HepG2 (cell line): Measurements from ENCODE around the gene LTA. TPM values are rescaled to one million over a fixed set of nuclear protein-coding genes. Genes with fewer than 3 reads are reported as not detected.

Experiments
- CHD2 ChIP-seq: IDR thresholded peaks from 2 replicates; pipeline ENCODE4 v1.6.1; 2011; ENCODE audit warnings: low read depth, low read length, improper control_type of control experiment
- DR1 ChIP-seq: sonication (generic); formaldehyde crosslinking; IDR thresholded peaks from 2 replicates; pipeline ENCODE4 v1.8.0; 2021; ENCODE audit warnings: mild to moderate bottlenecking, missing genetic modification reagents, inconsistent platforms
- HNRNPL ChIP-seq: fragments of 200-400 bp; formaldehyde crosslinking; IDR thresholded peaks from 2 replicates; pipeline ENCODE4 v1.6.1; 2017; ENCODE audit warnings: mild to moderate bottlenecking, low read depth, low read length
- NONO ChIP-seq, 2 experiments: fragments of 450-650 bp in 1 of 2; sonication (generic) in 1 of 2; formaldehyde crosslinking in 1 of 2; IDR thresholded peaks in 1 of 2; conservative IDR thresholded peaks in 1 of 2; 2 replicates each; pipeline versions ENCODE4 v1.6.1 to v1.8.0; 2017 to 2022; ENCODE audit warnings: mild to moderate bottlenecking in 1 of 2, missing genetic modification reagents in 1 of 2, moderate library complexity in 1 of 2
- NR1H2 ChIP-seq: sonication (generic); formaldehyde crosslinking; IDR thresholded peaks from 2 replicates; pipeline ENCODE4 v1.8.1; 2022; ENCODE audit warnings: low read depth, missing genetic modification reagents, borderline replicate concordance
- SRSF1 ChIP-seq: fragments of 200-400 bp; formaldehyde crosslinking; optimal IDR thresholded peaks from 2 replicates; pipeline ENCODE3; 2017; ENCODE audit warnings: mild to moderate bottlenecking, low read depth, low read length, moderate library complexity
- SRSF4 ChIP-seq: fragments of 200-400 bp; formaldehyde crosslinking; IDR thresholded peaks from one replicate; pipeline ENCODE4 v1.6.1; 2018; ENCODE audit warnings: mild to moderate bottlenecking, low read depth, low read length, moderate library complexity; ENCODE audit not compliant: poor library complexity, severe bottlenecking
- TBX2 ChIP-seq: sonication (generic); formaldehyde crosslinking; IDR thresholded peaks from 2 replicates; pipeline ENCODE4 v1.5.0; 2020; ENCODE audit warnings: missing genetic modification reagents, mild to moderate bottlenecking, borderline replicate concordance
- TFE3 ChIP-seq: IDR thresholded peaks from 2 replicates; pipeline ENCODE4 v1.6.1; 2016
- TRIM24 ChIP-seq: sonication (generic); formaldehyde crosslinking; IDR thresholded peaks from 2 replicates; pipeline ENCODE4 v1.8.0; 2022; ENCODE audit warnings: mild to moderate bottlenecking, missing genetic modification reagents
- ZMYM3 ChIP-seq: sonication (generic); formaldehyde crosslinking; IDR thresholded peaks from 2 replicates; pipeline ENCODE4 v1.5.1; 2020; ENCODE audit warnings: mild to moderate bottlenecking, missing genetic modification reagents
- ZNF546 ChIP-seq: sonication (generic); formaldehyde crosslinking; conservative IDR thresholded peaks from 2 replicates; pipeline ENCODE4 v1.8.1; 2023; ENCODE audit warnings: mild to moderate bottlenecking, missing genetic modification reagents
- ZNF557 ChIP-seq: sonication (generic); formaldehyde crosslinking; IDR thresholded peaks from 2 replicates; pipeline ENCODE4 v1.4.0; 2020; ENCODE audit warnings: missing genetic modification reagents
- ZNF558 ChIP-seq: sonication (generic); formaldehyde crosslinking; IDR thresholded peaks from 2 replicates; pipeline ENCODE4 v1.9.0; 2022; ENCODE audit warnings: mild to moderate bottlenecking, missing genetic modification reagents, borderline replicate concordance
- ZNF569 ChIP-seq: sonication (generic); formaldehyde crosslinking; IDR thresholded peaks from 2 replicates; pipeline ENCODE4 v1.5.0; 2020; ENCODE audit warnings: mild to moderate bottlenecking, missing genetic modification reagents, moderate library complexity, borderline replicate concordance
- ZNF577 ChIP-seq: sonication (generic); formaldehyde crosslinking; IDR thresholded peaks from 2 replicates; pipeline ENCODE4 v1.4.0; 2020; ENCODE audit warnings: mild to moderate bottlenecking, low read depth, missing genetic modification reagents, borderline replicate concordance
- ZNF598 ChIP-seq: sonication (generic); formaldehyde crosslinking; IDR thresholded peaks from 2 replicates; pipeline ENCODE4 v1.5.1; 2020; ENCODE audit warnings: mild to moderate bottlenecking, missing genetic modification reagents, borderline replicate concordance
- ZNF740 ChIP-seq: sonication (generic); formaldehyde crosslinking; IDR thresholded peaks from 2 replicates; pipeline ENCODE4 v1.4.0; 2020; ENCODE audit warnings: missing genetic modification reagents
- ZNF772 ChIP-seq: sonication (generic); formaldehyde crosslinking; IDR thresholded peaks from 2 replicates; pipeline ENCODE4 v1.5.0; 2020; ENCODE audit warnings: mild to moderate bottlenecking, missing genetic modification reagents
- ZNF800 ChIP-seq: sonication (generic); formaldehyde crosslinking; IDR thresholded peaks from 2 replicates; pipeline ENCODE4 v1.4.0; 2020; ENCODE audit warnings: missing genetic modification reagents
- polyA plus RNA-seq, 8 experiments: library from polyadenylated mRNA; depleted of rRNA in 3 of 8; stranded (reverse) in 7 of 8; unstranded in 1 of 8; fragments of >200 nt; fragmentation: Illumina TruSeq in 4 of 8; extraction: Trizol in 4 of 8; gene quantifications; 2 replicates each; pipeline versions ENCODE4 v1.2.1 to v1.2.3, GENCODE V29; 2011 to 2016; ENCODE audit warnings: low read depth in 4 of 8, missing spikeins in 1 of 8, mixed read lengths in 1 of 8; ENCODE audit not compliant: insufficient read depth in 1 of 8
- total RNA-seq, 5 experiments: library from RNA; depleted of rRNA; stranded (reverse); fragments of >200 nt; fragmentation: Illumina TruSeq; extraction: Trizol; gene quantifications; 2 replicates each; pipeline ENCODE4 v1.2.3, GENCODE V29; 2016; ENCODE audit warnings: low read depth in 1 of 5
- TF ChIP-seq, protein P1 (sequence below): sonication (generic); formaldehyde crosslinking; IDR thresholded peaks from 2 replicates; pipeline ENCODE4 v1.5.1; 2020; ENCODE audit warnings: missing genetic modification reagents, mild to moderate bottlenecking, borderline replicate concordance
- TF ChIP-seq, protein P2 (sequence below): IDR thresholded peaks from 2 replicates; pipeline ENCODE4 v1.6.1; 2016; ENCODE audit warnings: missing compliant biosample characterization, missing genetic modification reagents, borderline replicate concordance

Gene LTA
- total and polyA plus RNA-seq, 2 of the 13 experiments (the other 11 are each of a cell fraction or from before 2014, with no cell fraction given): 0.09 TPM; not detected in 1

DNA sequence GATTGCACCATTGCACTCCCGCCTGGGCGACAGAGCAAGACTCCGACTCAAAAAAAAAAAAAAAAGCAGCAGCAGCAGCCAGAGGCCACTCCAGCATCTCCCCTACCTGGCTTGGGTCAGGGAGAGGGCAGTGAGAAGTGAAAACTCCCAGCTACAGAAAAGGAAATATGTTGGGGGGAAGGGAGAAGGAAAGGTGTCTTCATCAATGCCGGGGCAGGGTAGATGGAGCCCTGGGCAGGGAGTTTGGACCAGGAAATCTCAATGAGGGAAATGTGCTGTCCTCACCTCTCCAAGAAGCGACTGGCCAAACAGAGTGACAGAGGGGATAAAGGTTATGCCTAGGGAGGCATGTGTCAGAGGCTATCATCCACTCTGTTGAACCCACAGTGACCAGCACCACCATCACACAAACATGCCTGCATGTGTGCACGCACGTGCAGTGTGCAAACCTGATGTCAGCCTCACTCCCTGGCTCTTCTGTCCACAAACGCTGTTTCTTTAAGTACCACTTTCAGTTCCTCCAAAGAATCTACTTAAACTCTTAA is 42.1 kb downstream of the LTA start (continued):
- TF ChIP-seq, protein P1, sequence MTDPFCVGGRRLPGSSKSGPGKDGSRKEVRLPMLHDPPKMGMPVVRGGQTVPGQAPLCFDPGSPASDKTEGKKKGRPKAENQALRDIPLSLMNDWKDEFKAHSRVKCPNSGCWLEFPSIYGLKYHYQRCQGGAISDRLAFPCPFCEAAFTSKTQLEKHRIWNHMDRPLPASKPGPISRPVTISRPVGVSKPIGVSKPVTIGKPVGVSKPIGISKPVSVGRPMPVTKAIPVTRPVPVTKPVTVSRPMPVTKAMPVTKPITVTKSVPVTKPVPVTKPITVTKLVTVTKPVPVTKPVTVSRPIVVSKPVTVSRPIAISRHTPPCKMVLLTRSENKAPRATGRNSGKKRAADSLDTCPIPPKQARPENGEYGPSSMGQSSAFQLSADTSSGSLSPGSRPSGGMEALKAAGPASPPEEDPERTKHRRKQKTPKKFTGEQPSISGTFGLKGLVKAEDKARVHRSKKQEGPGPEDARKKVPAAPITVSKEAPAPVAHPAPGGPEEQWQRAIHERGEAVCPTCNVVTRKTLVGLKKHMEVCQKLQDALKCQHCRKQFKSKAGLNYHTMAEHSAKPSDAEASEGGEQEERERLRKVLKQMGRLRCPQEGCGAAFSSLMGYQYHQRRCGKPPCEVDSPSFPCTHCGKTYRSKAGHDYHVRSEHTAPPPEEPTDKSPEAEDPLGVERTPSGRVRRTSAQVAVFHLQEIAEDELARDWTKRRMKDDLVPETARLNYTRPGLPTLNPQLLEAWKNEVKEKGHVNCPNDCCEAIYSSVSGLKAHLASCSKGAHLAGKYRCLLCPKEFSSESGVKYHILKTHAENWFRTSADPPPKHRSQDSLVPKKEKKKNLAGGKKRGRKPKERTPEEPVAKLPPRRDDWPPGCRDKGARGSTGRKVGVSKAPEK (CRISPR knock-in tag): peak; percentile 19; the same call in 1 of the 2 replicates
- TF ChIP-seq ZNF569 (CRISPR knock-in tag) (no peak), ZNF557 (CRISPR knock-in tag) (no peak), ZNF546 (CRISPR knock-in tag) (no peak), CHD2 (no peak), TRIM24 (CRISPR knock-in tag) (no peak), ZNF800 (CRISPR knock-in tag) (no peak), ZNF598 (CRISPR knock-in tag) (0 out of 2 replicates have a peak, but pooled peaks have one; percentile 19), TFE3 (CRISPR knock-in tag) (no peak), ZNF577 (CRISPR knock-in tag) (no peak), DR1 (no peak), ZMYM3 (CRISPR knock-in tag) (peak; percentile 32; the same call in 1 of the 2 replicates), ZNF772 (CRISPR knock-in tag) (no peak), ZNF558 (CRISPR knock-in tag) (no peak), ZNF740 (CRISPR knock-in tag) (no peak), HNRNPL (no peak), SRSF4 (no peak), NR1H2 (no peak), TBX2 (CRISPR knock-in tag) (no peak), SRSF1 (no peak), NONO (IDR thresholded peaks at IDR 0.05) (no peak), NONO (CRISPR knock-in tag; conservative IDR thresholded peaks at IDR 0.05) (no peak)
- TF ChIP-seq, protein P2, sequence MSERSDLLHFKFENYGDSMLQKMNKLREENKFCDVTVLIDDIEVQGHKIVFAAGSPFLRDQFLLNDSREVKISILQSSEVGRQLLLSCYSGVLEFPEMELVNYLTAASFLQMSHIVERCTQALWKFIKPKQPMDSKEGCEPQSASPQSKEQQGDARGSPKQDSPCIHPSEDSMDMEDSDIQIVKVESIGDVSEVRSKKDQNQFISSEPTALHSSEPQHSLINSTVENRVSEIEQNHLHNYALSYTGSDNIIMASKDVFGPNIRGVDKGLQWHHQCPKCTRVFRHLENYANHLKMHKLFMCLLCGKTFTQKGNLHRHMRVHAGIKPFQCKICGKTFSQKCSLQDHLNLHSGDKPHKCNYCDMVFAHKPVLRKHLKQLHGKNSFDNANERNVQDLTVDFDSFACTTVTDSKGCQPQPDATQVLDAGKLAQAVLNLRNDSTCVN (CRISPR knock-in tag): no peak
